HUES48 (cell line): ENCODE results near the gene UFD1.

ENCODE experiments used
- H3K27ac ChIP-seq: one replicate; pipeline ENCODE4 v1.7.0; 2013; ENCODE audit warnings: low read depth, low read length, inconsistent platforms
- H3K27me3 ChIP-seq: 2 replicates; pipeline ENCODE4 v1.6.1; 2013; ENCODE audit warnings: mild to moderate bottlenecking, low read length; ENCODE audit not compliant: control insufficient read depth, insufficient read depth
- H3K36me3 ChIP-seq: 2 replicates; pipeline ENCODE4 v1.6.1; 2013; ENCODE audit warnings: low read length; ENCODE audit not compliant: control insufficient read depth, insufficient read depth
- H3K4me1 ChIP-seq: 2 replicates; pipeline ENCODE4 v1.6.1; 2013; ENCODE audit warnings: mild to moderate bottlenecking, low read length; ENCODE audit not compliant: control insufficient read depth, insufficient read depth
- H3K4me3 ChIP-seq: 2 replicates; pipeline ENCODE4 v1.5.1; 2013; ENCODE audit warnings: mild to moderate bottlenecking, low read depth, low read length
- H3K9ac ChIP-seq: 2 replicates; pipeline ENCODE4 v1.6.1; 2013; ENCODE audit warnings: mild to moderate bottlenecking, low read depth, low read length, moderate library complexity
- H3K9me3 ChIP-seq: 2 replicates; pipeline ENCODE4 v1.6.1; 2013; ENCODE audit warnings: low read length; ENCODE audit not compliant: control insufficient read depth, insufficient read depth

Gene UFD1

GRCh38 chr22:19494001-19494560 is 15.1 kb upstream of the UFD1 start:
- Histone ChIP-seq H3K9ac (no peak overlapping the region), H3K4me1 (no peaks in the 10 kb centered on the region), H3K36me3 (peaks cover 80% of the 10 kb centered on the region), H3K27ac (no peak overlapping the region), H3K9me3 (no peaks in the 10 kb centered on the region), H3K27me3 (no peaks in the 10 kb centered on the region), H3K4me3 (no peak overlapping the region)

GRCh38 chr22:19492504-19493174 is 13.6 kb upstream of the UFD1 start:
- no peaks in the 10 kb centered on the region for H3K9me3 ChIP-seq
- no peaks in the 10 kb centered on the region for H3K4me1 ChIP-seq
- no peak overlapping the region for H3K4me3 ChIP-seq
- no peaks in the 10 kb centered on the region for H3K27me3 ChIP-seq
- H3K36me3 ChIP-seq: peaks cover 78% of the 10 kb centered on the region
- no peak overlapping the region for H3K27ac ChIP-seq
- H3K9ac ChIP-seq: no peak overlapping the region

DNA sequence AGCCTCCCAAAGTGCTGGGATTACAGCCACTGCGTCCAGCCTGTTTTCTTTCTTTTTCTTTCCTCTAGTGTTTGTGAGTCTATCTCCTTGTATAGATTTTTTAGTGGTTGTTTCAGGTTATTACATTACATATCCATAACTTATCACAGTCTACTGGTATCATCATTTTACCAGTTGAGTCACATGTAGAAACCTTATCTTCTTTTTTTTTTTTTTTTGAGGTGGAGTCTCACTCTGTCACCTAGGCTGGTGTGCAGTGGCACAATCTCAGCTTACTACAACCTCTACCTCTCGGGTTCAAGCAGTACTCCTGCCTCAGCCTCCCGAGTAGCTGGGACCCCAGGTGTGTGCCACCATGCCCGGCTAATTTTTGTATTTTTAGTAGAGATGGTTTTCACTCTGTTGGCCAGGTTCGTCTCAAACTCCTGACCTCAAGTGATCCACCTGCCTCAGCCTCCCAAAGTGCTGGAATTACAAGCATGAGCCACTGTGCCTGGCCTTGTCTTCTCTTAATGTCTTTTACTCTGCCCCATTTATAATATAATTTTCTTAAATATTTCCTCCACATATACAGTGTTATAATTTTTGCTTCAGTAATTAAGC is 11.7 kb upstream of the UFD1 start:
- H3K36me3 ChIP-seq: peaks cover 71% of the 10 kb centered on the region
- no peak overlapping the region for H3K27ac ChIP-seq
- H3K4me1 ChIP-seq: no peaks in the 10 kb centered on the region
- H3K9ac ChIP-seq: no peak overlapping the region
- H3K9me3 ChIP-seq: no peaks in the 10 kb centered on the region
- H3K27me3 ChIP-seq: no peaks in the 10 kb centered on the region
- H3K4me3 ChIP-seq: no peak overlapping the region

GRCh38 chr22:19488884-19489843 is 10.2 kb upstream of the UFD1 start:
- peaks cover 71% of the 10 kb centered on the region for H3K36me3 ChIP-seq
- H3K27me3 ChIP-seq: no peaks in the 10 kb centered on the region
- H3K4me3 ChIP-seq: no peak overlapping the region
- H3K4me1 ChIP-seq: no peaks in the 10 kb centered on the region
- no peak overlapping the region for H3K27ac ChIP-seq
- no peaks in the 10 kb centered on the region for H3K9me3 ChIP-seq
- H3K9ac ChIP-seq: no peak overlapping the region

DNA sequence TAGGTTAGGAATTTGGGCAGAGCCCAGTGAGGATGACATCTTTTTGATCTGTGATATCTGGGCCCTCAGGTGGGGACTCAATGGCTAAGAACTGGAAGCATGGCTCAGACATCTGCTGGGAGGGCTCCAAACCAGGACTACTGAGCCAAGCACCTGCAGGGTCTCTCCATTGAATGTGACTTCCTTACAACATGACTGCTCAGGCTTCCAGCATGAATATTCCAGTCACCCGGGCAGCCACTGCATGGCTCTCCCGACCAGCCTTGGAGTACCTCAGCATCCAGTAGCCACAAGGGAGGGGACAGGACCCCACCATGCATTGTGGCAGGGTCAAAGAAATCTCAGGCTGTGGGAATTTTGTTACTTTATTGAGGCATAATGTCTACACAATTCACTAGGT is 9.3 kb upstream of the UFD1 start:
- H3K27me3 ChIP-seq: no peaks in the 10 kb centered on the region
- no peak overlapping the region for H3K9ac ChIP-seq
- peaks cover 73% of the 10 kb centered on the region for H3K36me3 ChIP-seq

GRCh38 chr22:19483481-19484244 is 4.7 kb upstream of the UFD1 start:
- Histone ChIP-seq H3K27me3 (no peaks in the 10 kb centered on the region), H3K9me3 (no peaks in the 10 kb centered on the region), H3K4me1 (no peaks in the 10 kb centered on the region), H3K27ac (no peak overlapping the region), H3K36me3 (peaks cover 63% of the 10 kb centered on the region), H3K4me3 (no peak overlapping the region), H3K9ac (no peak overlapping the region)

More for the DNA sequence above, 9.3 kb upstream of the UFD1 start:
- Histone ChIP-seq H3K4me1 (no peaks in the 10 kb centered on the region), H3K4me3 (no peak overlapping the region), H3K27ac (no peak overlapping the region), H3K9me3 (no peaks in the 10 kb centered on the region)

DNA sequence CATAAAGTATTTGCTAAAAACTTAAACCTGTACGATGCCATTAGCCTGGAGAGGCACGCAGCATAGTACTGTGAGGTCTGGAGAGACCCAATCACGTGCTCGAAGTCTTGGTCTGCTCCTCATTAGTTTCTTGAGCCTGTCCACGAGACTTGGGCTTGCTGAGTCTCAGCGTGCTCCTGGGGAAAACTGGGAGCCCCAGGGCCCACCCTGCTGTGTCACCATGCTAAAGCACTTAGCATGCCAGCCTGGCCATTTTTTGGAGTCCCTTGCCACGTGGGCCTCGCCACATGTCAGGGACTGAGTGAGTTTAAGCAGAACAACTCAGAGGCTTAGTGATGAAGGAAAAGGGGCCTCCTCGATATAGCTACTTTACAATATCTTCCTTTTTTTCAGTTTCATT is 3.3 kb upstream of the UFD1 start:
- Histone ChIP-seq H3K36me3 (peaks cover 51% of the 10 kb centered on the region), H3K9ac (no peak overlapping the region), H3K4me3 (no peak overlapping the region), H3K27me3 (no peaks in the 10 kb centered on the region), H3K4me1 (peaks cover 6% of the 10 kb centered on the region; the same call in 1 of the 2 replicates), H3K27ac (no peak overlapping the region), H3K9me3 (no peaks in the 10 kb centered on the region)

GRCh38 chr22:19480789-19481188 is 1.8 kb upstream of the UFD1 start:
- H3K36me3 ChIP-seq: peaks cover 42% of the 10 kb centered on the region
- H3K27me3 ChIP-seq: no peaks in the 10 kb centered on the region
- 0 out of 2 replicates have a peak overlapping the region, but pooled peaks have one; percentile 95 for H3K9ac ChIP-seq
- H3K27ac ChIP-seq: no peak overlapping the region
- no peaks in the 10 kb centered on the region for H3K9me3 ChIP-seq
- H3K4me3 ChIP-seq: peak overlapping the region; percentile 71
- peaks cover 6% of the 10 kb centered on the region; the same call in 1 of the 2 replicates for H3K4me1 ChIP-seq

GRCh38 chr22:19480173-19480568 is 1.2 kb upstream of the UFD1 start:
- H3K27me3 ChIP-seq: no peaks in the 10 kb centered on the region
- H3K36me3 ChIP-seq: peaks cover 42% of the 10 kb centered on the region
- H3K4me1 ChIP-seq: peaks cover 6% of the 10 kb centered on the region; the same call in 1 of the 2 replicates
- no peaks in the 10 kb centered on the region for H3K9me3 ChIP-seq
- peak overlapping the region; percentile 98 for H3K27ac ChIP-seq
- H3K9ac ChIP-seq: peak overlapping the region; percentile 95
- peak overlapping the region; percentile 71 for H3K4me3 ChIP-seq
